ENCODE results near the gene PRAME. TPM values are rescaled to one million over a fixed set of nuclear protein-coding genes. Genes with fewer than 3 reads are reported as not detected.

Gene PRAME
- total RNA-seq, 1 donor from 2014 or later = 0.10 TPM

- no peak for DNase-seq (ENCODE audit: extremely low spot score, unreplicated experiment)
- peaks cover 69% of the 10 kb centered on the region for H3K27me3 Mint-ChIP-seq
- no peaks in the 10 kb centered on the region for H3K4me1 Mint-ChIP-seq (ENCODE audit: unreplicated experiment)
- no peak overlapping the region for H3K4me3 Mint-ChIP-seq
- no peaks in the 10 kb centered on the region for H3K9me3 Mint-ChIP-seq
- H3K36me3 Mint-ChIP-seq = no peaks in the 10 kb centered on the region
- no peak overlapping the region for H3K27ac Mint-ChIP-seq
- no peak for TF ChIP-seq CTCF (conservative IDR thresholded peaks at IDR 0.05)
These were observed 10.2 kb upstream of the PRAME start for GRCh38 chr22:22569218-22569617.

DNA sequence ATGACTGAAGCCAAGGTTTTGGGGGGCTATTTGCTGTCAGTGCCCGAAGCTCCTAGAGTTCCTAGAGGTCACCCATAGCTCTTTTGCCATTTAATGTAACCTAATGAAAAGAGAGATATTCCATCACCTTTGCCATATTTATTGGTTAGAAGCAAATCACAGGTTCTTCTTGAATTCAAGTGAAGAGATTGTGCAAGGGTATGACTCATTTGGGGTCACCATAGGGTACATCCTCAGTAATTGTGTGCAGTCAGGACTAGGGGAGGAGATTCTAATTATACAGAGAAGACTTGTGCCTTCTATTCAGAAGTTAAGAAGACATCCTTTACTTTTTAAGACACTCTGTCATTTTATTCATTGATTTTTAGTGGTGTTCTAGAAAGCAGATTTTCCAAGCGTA, 6.9 kb upstream of the PRAME start:
- TF ChIP-seq CTCF (conservative IDR thresholded peaks at IDR 0.05) = no peak
- H3K4me1 Mint-ChIP-seq (ENCODE audit: unreplicated experiment) = no peaks in the 10 kb centered on the region
- no peaks in the 10 kb centered on the region for H3K36me3 Mint-ChIP-seq
- no peak overlapping the region for H3K27ac Mint-ChIP-seq
- H3K9me3 Mint-ChIP-seq = no peaks in the 10 kb centered on the region
- H3K27me3 Mint-ChIP-seq = peaks cover 49% of the 10 kb centered on the region
- no peak overlapping the region for H3K4me3 Mint-ChIP-seq
- DNase-seq (ENCODE audit: extremely low spot score, unreplicated experiment) = no peak

- Mint-ChIP-seq H3K4me1 (ENCODE audit: unreplicated experiment) (no peaks in the 10 kb centered on the region), H3K27me3 (peaks cover 13% of the 10 kb centered on the region), H3K27ac (no peak overlapping the region), H3K36me3 (no peaks in the 10 kb centered on the region), H3K9me3 (no peaks in the 10 kb centered on the region), H3K4me3 (no peak overlapping the region)
- no peak for DNase-seq (ENCODE audit: extremely low spot score, unreplicated experiment)
- no peak for TF ChIP-seq CTCF (conservative IDR thresholded peaks at IDR 0.05)
These were observed 744 bp downstream of the PRAME start for GRCh38 chr22:22558071-22558971.

DNA sequence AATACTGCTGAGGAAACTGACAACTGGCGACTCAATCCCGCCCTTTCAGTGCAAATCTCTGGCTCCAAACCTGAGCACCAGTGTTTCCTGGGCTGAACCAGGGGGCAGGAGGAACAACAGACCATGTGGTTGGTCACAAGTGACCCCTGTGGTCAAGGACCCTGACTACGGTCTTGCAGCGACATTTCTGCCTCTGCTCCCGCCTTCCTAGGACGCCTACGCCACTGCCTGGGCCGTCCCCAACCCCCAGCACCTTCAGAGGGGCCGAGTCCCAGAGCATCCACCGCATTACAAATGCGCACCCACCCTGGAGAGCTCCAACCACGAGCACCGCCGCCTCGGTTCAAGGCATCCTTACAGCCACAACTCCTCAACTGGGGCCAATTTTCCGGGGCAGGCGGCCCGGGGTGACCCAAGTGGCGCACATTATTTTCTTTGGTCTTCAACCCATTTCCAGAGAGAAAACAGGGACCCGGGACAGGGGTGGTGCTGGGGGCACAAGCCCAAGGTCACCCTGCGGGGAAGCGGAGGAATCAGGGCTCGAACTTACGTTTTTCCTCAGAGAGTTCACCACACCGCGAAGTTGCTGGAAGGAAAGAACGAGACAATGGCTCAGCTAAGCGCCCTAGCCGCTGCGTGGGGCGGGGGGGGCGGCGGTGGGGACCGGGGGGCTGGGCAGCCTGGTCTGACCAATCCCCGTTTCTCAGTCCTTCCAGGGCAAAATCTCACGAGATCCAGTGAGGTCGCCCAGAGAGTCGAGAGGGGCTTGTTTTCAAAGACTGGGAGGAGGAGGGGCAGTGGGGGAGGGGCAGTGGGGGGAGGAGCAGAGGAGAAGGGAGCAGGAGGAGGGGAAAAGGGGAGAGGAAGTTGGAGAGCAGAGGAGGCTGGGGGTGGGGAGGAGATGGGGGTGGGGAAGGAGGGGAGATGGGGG, 1.8 kb downstream of the PRAME start:
- Mint-ChIP-seq H3K27ac (no peak overlapping the region), H3K9me3 (no peaks in the 10 kb centered on the region), H3K4me1 (ENCODE audit: unreplicated experiment) (no peaks in the 10 kb centered on the region), H3K27me3 (peaks cover 18% of the 10 kb centered on the region), H3K4me3 (no peak overlapping the region), H3K36me3 (no peaks in the 10 kb centered on the region)
- no peak for TF ChIP-seq CTCF (conservative IDR thresholded peaks at IDR 0.05)
- DNase-seq (ENCODE audit: extremely low spot score, unreplicated experiment) = no peak

GRCh38 chr22:22556578-22556977, 2.5 kb downstream of the PRAME start:
- DNase-seq (ENCODE audit: extremely low spot score, unreplicated experiment) = no peak
- Mint-ChIP-seq H3K4me3 (no peak overlapping the region), H3K4me1 (ENCODE audit: unreplicated experiment) (no peaks in the 10 kb centered on the region), H3K27ac (no peak overlapping the region), H3K36me3 (no peaks in the 10 kb centered on the region), H3K27me3 (peaks cover 18% of the 10 kb centered on the region), H3K9me3 (no peaks in the 10 kb centered on the region)
- no peak for TF ChIP-seq CTCF (conservative IDR thresholded peaks at IDR 0.05)
